GM12878 (cell line): ENCODE data around the gene JAKMIP1. TPM values are rescaled to one million over a fixed set of nuclear protein-coding genes. Genes with fewer than 3 reads are reported as not detected.

Source experiments
- ATAC-seq: fragments of 200-7000 bp; cut with Tn5 transposase; 3 replicates; pipeline ENCODE4 v1.9.1; 2020; ENCODE audit warnings: mild to moderate bottlenecking, moderate library complexity
- BruUV-seq: library from RNA; stranded (reverse); fragments of 400-500 nt; replicated peaks from 2 replicates; lab custom pipeline; 2021; lab: Mats Ljungman, UMichigan
- CTCF ChIA-PET: fragments of 300-600 bp; sonication (Branson Sonifier 250); formaldehyde crosslinking; extraction: SDS; loops from one replicate; lab custom pipeline; 2021; ENCODE audit warnings: inconsistent platforms; lab: Yijun Ruan, JAX
- POLR2A ChIA-PET: fragments of 350-600 bp; formaldehyde crosslinking; extraction: SDS; loops from one replicate; lab custom pipeline; 2021; ENCODE audit warnings: inconsistent platforms; lab: Charles Lee
- RAD21 ChIA-PET: fragments of 300-600 bp; sonication (Branson Sonifier 250); formaldehyde crosslinking; loops from one replicate; lab custom pipeline; 2023; ENCODE audit warnings: antibody characterized with exemption; ENCODE audit not compliant: unreplicated experiment; lab: Charles Lee
- SMC1A ChIA-PET: fragments of 300-600 bp; sonication (Branson Sonifier 250); formaldehyde crosslinking; loops from one replicate; lab custom pipeline; 2023; ENCODE audit not compliant: unreplicated experiment, uncharacterized antibody; lab: Charles Lee
- DNase-seq: peaks from one replicate; pipeline ENCODE4 v3.0.0-alpha.2; 2011; ENCODE audit warnings: low read depth, low spot score
- FAIRE-seq: peaks from 3 replicates; lab custom pipeline; 2011; peaks lifted over from hg19 to GRCh38; lab: Jason Lieb, UNC
- H2AFZ ChIP-seq: 2 replicates; pipeline ENCODE4 v1.6.0; 2011; ENCODE audit warnings: low read depth, low read length, control low read depth; ENCODE audit not compliant: control insufficient read depth
- H3K27ac ChIP-seq: 2 replicates; pipeline ENCODE4 v1.5.1; 2011; ENCODE audit warnings: control low read depth; ENCODE audit not compliant: control insufficient read depth, insufficient read depth
- H3K27me3 ChIP-seq, 2 experiments: replicated peaks in 1 of 2; 2 replicates each; pipeline versions ENCODE4 v1.6.0 to v1.6.1; 2011; ENCODE audit warnings: low read length in 1 of 2; ENCODE audit not compliant: control insufficient read depth in 2 of 2, insufficient read depth in 2 of 2
- H3K36me3 ChIP-seq, 2 experiments: 2 replicates each; pipeline ENCODE4 v1.5.1; 2011; ENCODE audit warnings: low read length in 1 of 2; ENCODE audit not compliant: control insufficient read depth in 2 of 2, insufficient read depth in 2 of 2
- H3K4me1 ChIP-seq: 2 replicates; pipeline ENCODE4 v1.6.1; 2011; ENCODE audit warnings: mild to moderate bottlenecking, low read length, moderate library complexity, mixed read lengths; ENCODE audit not compliant: control insufficient read depth, insufficient read depth
- H3K4me2 ChIP-seq: 2 replicates; pipeline ENCODE4 v1.6.0; 2011; ENCODE audit warnings: control low read depth; ENCODE audit not compliant: control insufficient read depth, insufficient read depth
- H3K4me3 ChIP-seq: fragments of 200-600 bp; sonication (generic); 2 replicates; pipeline ENCODE4 v1.5.1; 2016
- H3K79me2 ChIP-seq: 2 replicates; pipeline ENCODE4 v1.6.0; 2011; ENCODE audit warnings: low read length; ENCODE audit not compliant: control insufficient read depth, insufficient read depth
- H3K9ac ChIP-seq: 2 replicates; pipeline ENCODE4 v1.8.0; 2011; ENCODE audit warnings: low read length, control low read depth, mixed read lengths; ENCODE audit not compliant: control insufficient read depth, insufficient read depth
- H3K9me3 ChIP-seq: replicated peaks from 3 replicates; pipeline ENCODE4 v1.5.1; 2011; ENCODE audit warnings: mild to moderate bottlenecking, low read length; ENCODE audit not compliant: control insufficient read depth, insufficient read depth
- H4K20me1 ChIP-seq: 2 replicates; pipeline ENCODE4 v1.6.0; 2011; ENCODE audit not compliant: control insufficient read depth, insufficient read depth
- BACH1 ChIP-seq: fragments of 450-650 bp; IDR thresholded peaks from 2 replicates; pipeline ENCODE4 v1.6.1; 2017; ENCODE audit warnings: mild to moderate bottlenecking, borderline replicate concordance
- EGR1 ChIP-seq, 2 experiments: IDR thresholded peaks; 1 replicate in 1 of 2; 2 replicates in 1 of 2; pipeline ENCODE4 v1.6.1; 2011 to 2012; ENCODE audit warnings: low read depth in 2 of 2, low read length in 2 of 2, borderline replicate concordance in 1 of 2, mild to moderate bottlenecking in 1 of 2, moderate library complexity in 1 of 2
- EZH2 ChIP-seq: IDR thresholded peaks from 2 replicates; pipeline ENCODE4 v1.6.1; 2012; ENCODE audit warnings: low read depth, mild to moderate bottlenecking, control low read depth, inconsistent platforms, low read length, borderline replicate concordance; ENCODE audit not compliant: control insufficient read depth
- IRF4 ChIP-seq: IDR thresholded peaks from 2 replicates; pipeline ENCODE4 v1.6.1; 2011; ENCODE audit warnings: low read depth, low read length
- NFIC ChIP-seq: IDR thresholded peaks from 2 replicates; pipeline ENCODE4 v1.6.1; 2012; ENCODE audit warnings: low read depth, mild to moderate bottlenecking, inconsistent platforms, low read length, moderate library complexity
- NR2C2 ChIP-seq: IDR thresholded peaks from 2 replicates; pipeline ENCODE4 v1.6.1; 2011; ENCODE audit warnings: borderline replicate concordance, low read depth; ENCODE audit not compliant: control insufficient read depth, insufficient read length
- PBX3 ChIP-seq: IDR thresholded peaks from 2 replicates; pipeline ENCODE4 v1.6.1; 2011; ENCODE audit warnings: mild to moderate bottlenecking, low read depth, low read length, moderate library complexity; ENCODE audit not compliant: insufficient replicate concordance
- POU2F2 ChIP-seq: IDR thresholded peaks from 3 replicates; pipeline ENCODE4 v1.6.1; 2011; ENCODE audit warnings: low read depth, mild to moderate bottlenecking, low read length, borderline replicate concordance
- SPI1 ChIP-seq: IDR thresholded peaks from 2 replicates; pipeline ENCODE4 v1.6.1; 2011; ENCODE audit warnings: low read depth, mild to moderate bottlenecking, low read length, moderate library complexity, borderline replicate concordance; ENCODE audit not compliant: insufficient read depth
- YY1 ChIP-seq: IDR thresholded peaks from 2 replicates; pipeline ENCODE4 v1.6.1; 2011; ENCODE audit warnings: low read depth, mild to moderate bottlenecking, low read length
- ZNF622 ChIP-seq: fragments of 450-650 bp; IDR thresholded peaks from 2 replicates; pipeline ENCODE4 v1.6.1; 2017; ENCODE audit warnings: mild to moderate bottlenecking, inconsistent platforms
- WGBS: methylation state at CpG from one replicate; pipeline ENCODE4 v1.1.6; 2016; ENCODE audit warnings: low lambda C conversion rate; ENCODE audit not compliant: insufficient replicate concordance, insufficient coverage; ENCODE audit errors: missing lambda C conversion rate; 5-methylcytosine and 5-hydroxymethylcytosine counted together
- in situ Hi-C: fragments of 300-500 bp; cut with MboI; formaldehyde crosslinking; loops from 9 replicates; pipeline ENCODE4 v1.14.3; 2018; ENCODE audit warnings: mixed read lengths
- intact Hi-C: fragments of 100-400 bp; cut with micrococcal nuclease; formaldehyde crosslinking; loops from one replicate; pipeline ENCODE4 v1.14.2; 2022; ENCODE audit not compliant: unreplicated experiment
- polyA plus RNA-seq, 11 experiments: library from polyadenylated mRNA; depleted of rRNA in 4 of 11; unstranded in 6 of 11; stranded (reverse) in 5 of 11; fragments of >200 nt; fragmentation: Nextera tagmentation in 4 of 11; fragmentation: Illumina TruSeq in 1 of 11; extraction: Ambion mirVana in 4 of 11; extraction: Trizol in 1 of 11; gene quantifications; 1 replicate in 1 of 11; 2 replicates in 10 of 11; pipeline versions ENCODE4 v1.2.1 to v1.2.3, GENCODE V29; 2011 to 2016; ENCODE audit warnings: inconsistent platforms in 2 of 11, missing spikeins in 2 of 11, low read depth in 1 of 11
- total RNA-seq, 4 experiments: library from RNA; depleted of rRNA in 3 of 4; stranded (reverse); fragments of >200 nt in 3 of 4; fragmentation: Illumina TruSeq in 1 of 4; extraction: Trizol in 1 of 4; gene quantifications; 2 replicates each; pipeline versions ENCODE4 v1.2.1 to v1.2.3, GENCODE V29; 2013 to 2021

JAKMIP1 gene
- total and polyA plus RNA-seq, 10 of the 15 experiments (the other 5 are each of a cell fraction or from before 2014, with no cell fraction given), result 0.52 to 16.7 (median 12.3) TPM

GRCh38 chr4:6221301-6221850 lies 21.0 kb upstream of the JAKMIP1 start:
- Histone ChIP-seq H4K20me1 (no peaks in the 10 kb centered on the region; the same call in 1 of the 2 replicates), H3K4me1 (peaks cover 16% of the 10 kb centered on the region), H3K9me3 (peaks cover 5% of the 10 kb centered on the region), H3K4me2 (peak overlapping the region; percentile 31), H3K9ac (no peak overlapping the region)
- WGBS, result 48% methylated on average over 16 of the region's 16 CpGs
- ChIA-PET CTCF (interaction anchor here (0.8 to 5.3 kb wide), 3 partner anchors 23 to 87 kb away, joined by 3 to 34 read pairs (median 5); no protein-coding TSS in a partner anchor), RAD21 (no interaction called here)
- no TSS peak for BruUV-seq
- no peak for ATAC-seq
- TF ChIP-seq EGR1 (IDR thresholded peaks at IDR 0.05; ENCODE audit: borderline replicate concordance in 1 of 2, low read depth in 2 of 2, low read length in 2 of 2) (0 out of 3 replicates have a peak, but pooled peaks of 1 of the 2 experiments have one; percentile 6), ZNF622 (no peak), YY1 (0 out of 2 replicates have a peak, but pooled peaks have one; percentile 20)
- TF ChIP-seq, all 136 proteins: peak for 2
- peak overlapping the region; percentile 26; the same call in 1 of the 2 replicates for H2AFZ ChIP-seq
- H3K79me2 ChIP-seq, result no peaks in the 10 kb centered on the region
- no peaks in the 10 kb centered on the region for H3K36me3 ChIP-seq
- in situ Hi-C loops, result no loop called here
- H3K4me3 ChIP-seq, result peak overlapping the region; percentile 27; the same call in 1 of the 2 replicates
- intact Hi-C loops, result no loop called here
- SMC1A ChIA-PET, result interaction anchor here (0.7 kb wide), 1 partner anchor 17 kb away, joined by 4 read pairs; no protein-coding TSS in a partner anchor
- no peak overlapping the region for H3K27ac ChIP-seq
- no peaks in the 10 kb centered on the region; a peak in 2 of 4 replicates for H3K27me3 ChIP-seq
- no peak for FAIRE-seq
- POLR2A ChIA-PET, result no interaction called here
- DNase-seq, result no peak

- H3K36me3 ChIP-seq, result no peaks in the 10 kb centered on the region
- peak overlapping the region; percentile 45 for H3K9ac ChIP-seq
- H4K20me1 ChIP-seq, result no peaks in the 10 kb centered on the region; the same call in 1 of the 2 replicates
- ChIA-PET RAD21 (interaction anchor here (0.5 to 1.6 kb wide), 12 partner anchors 9 to 209 kb away, joined by 3 to 24 read pairs (median 3); partner anchors contain the start of gene JAKMIP1), CTCF (interaction anchor here (0.6 to 5.3 kb wide), 14 partner anchors 10 to 578 kb away, joined by 3 to 34 read pairs (median 4); partner anchors contain the start of gene JAKMIP1), POLR2A (interaction anchor here (0.8 to 1.4 kb wide), 3 partner anchors 15 to 37 kb away, joined by 3 to 6 read pairs (median 4); partner anchors contain the start of gene JAKMIP1), SMC1A (interaction anchor here (0.7 to 2.5 kb wide), 10 partner anchors 13 to 220 kb away, joined by 3 to 20 read pairs (median 5); partner anchors contain the start of gene JAKMIP1)
- H3K4me2 ChIP-seq, result peak overlapping the region; percentile 71
- TF ChIP-seq NFIC (peak; percentile 24; the same call in 1 of the 2 replicates), IRF4 (0 out of 2 replicates have a peak, but pooled peaks have one; percentile 26), NR2C2 (no peak), PBX3 (no peak), EZH2 (no peak), SPI1 (peak; percentile 92), POU2F2 (peak; percentile 62; the same call in 2 of the 3 replicates), BACH1 (peak; percentile 82; the same call in 1 of the 2 replicates)
- DNase-seq (peak; percentile 45), FAIRE-seq (peak; percentile 98), ATAC-seq (peak; percentile 97)
- H3K4me1 ChIP-seq, result peaks cover 16% of the 10 kb centered on the region
- H3K79me2 ChIP-seq, result no peaks in the 10 kb centered on the region
- BruUV-seq, result no TSS peak
- H3K27ac ChIP-seq, result peak overlapping the region; percentile 78
- H3K9me3 ChIP-seq, result peaks cover 5% of the 10 kb centered on the region
- peak overlapping the region; percentile 61 for H2AFZ ChIP-seq
- no peak overlapping the region for H3K4me3 ChIP-seq
- in situ Hi-C loops, result no loop called here
- intact Hi-C loops, result loop anchor here (2.0 kb wide), 1 partner anchor 37 kb away; no protein-coding TSS in a partner anchor
- 0% methylated on average over 1 of the region's 1 CpG for WGBS
- no peaks in the 10 kb centered on the region; a peak in 1 of 4 replicates for H3K27me3 ChIP-seq
Measured at GRCh38 chr4:6217716-6218381, 17.5 kb upstream of the JAKMIP1 start.
